GM20000 (cell line): Measurements from ENCODE around the gene TRAF5.

Experiments used
- DNase-seq: peaks from one replicate; pipeline ENCODE4 v3.0.0; 2012; ENCODE audit warnings: low spot score
- CTCF ChIP-seq: IDR thresholded peaks from 2 replicates; pipeline ENCODE4 v1.5.1; 2012; ENCODE audit warnings: mild to moderate bottlenecking, control low read depth; ENCODE audit errors: extremely low read depth, missing control alignments

The TRAF5 gene

GRCh38 chr1:211332830-211333229 lies 6.2 kb downstream of the TRAF5 start:
- TF ChIP-seq CTCF = no peak
- DNase-seq = no peak

GRCh38 chr1:211333906-211334305 lies 7.3 kb downstream of the TRAF5 start:
- no peak for TF ChIP-seq CTCF
- no peak for DNase-seq

GRCh38 chr1:211334986-211335385 lies 8.4 kb downstream of the TRAF5 start:
- no peak for TF ChIP-seq CTCF
- no peak for DNase-seq

- TF ChIP-seq CTCF = no peak
- peak; percentile 46 for DNase-seq
These were observed 9.0 kb downstream of the TRAF5 start for GRCh38 chr1:211335522-211336157.

DNA sequence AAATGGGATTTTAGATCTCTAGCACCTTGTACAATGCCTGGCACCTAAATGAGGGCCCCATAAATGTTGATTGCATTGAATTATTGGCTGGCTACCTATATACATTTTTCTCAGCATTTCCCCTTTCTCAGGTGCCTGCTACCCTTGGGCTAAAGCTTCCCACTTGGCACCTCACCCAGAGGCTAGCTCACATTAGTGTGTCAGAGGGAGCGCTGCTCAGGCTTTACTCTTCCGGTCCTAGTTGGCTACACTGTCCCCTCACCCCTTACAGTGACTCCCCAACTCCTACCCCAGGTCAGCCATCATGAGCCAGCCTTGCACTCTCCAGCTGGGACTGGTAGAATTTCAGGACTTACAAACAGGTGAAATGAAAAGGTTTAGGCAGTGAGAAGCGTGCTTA lies 9.5 kb downstream of the TRAF5 start:
- no peak for TF ChIP-seq CTCF
- no peak for DNase-seq

- DNase-seq = no peak
- TF ChIP-seq CTCF = no peak
These were observed 10.1 kb downstream of the TRAF5 start for GRCh38 chr1:211336775-211337174.

DNA sequence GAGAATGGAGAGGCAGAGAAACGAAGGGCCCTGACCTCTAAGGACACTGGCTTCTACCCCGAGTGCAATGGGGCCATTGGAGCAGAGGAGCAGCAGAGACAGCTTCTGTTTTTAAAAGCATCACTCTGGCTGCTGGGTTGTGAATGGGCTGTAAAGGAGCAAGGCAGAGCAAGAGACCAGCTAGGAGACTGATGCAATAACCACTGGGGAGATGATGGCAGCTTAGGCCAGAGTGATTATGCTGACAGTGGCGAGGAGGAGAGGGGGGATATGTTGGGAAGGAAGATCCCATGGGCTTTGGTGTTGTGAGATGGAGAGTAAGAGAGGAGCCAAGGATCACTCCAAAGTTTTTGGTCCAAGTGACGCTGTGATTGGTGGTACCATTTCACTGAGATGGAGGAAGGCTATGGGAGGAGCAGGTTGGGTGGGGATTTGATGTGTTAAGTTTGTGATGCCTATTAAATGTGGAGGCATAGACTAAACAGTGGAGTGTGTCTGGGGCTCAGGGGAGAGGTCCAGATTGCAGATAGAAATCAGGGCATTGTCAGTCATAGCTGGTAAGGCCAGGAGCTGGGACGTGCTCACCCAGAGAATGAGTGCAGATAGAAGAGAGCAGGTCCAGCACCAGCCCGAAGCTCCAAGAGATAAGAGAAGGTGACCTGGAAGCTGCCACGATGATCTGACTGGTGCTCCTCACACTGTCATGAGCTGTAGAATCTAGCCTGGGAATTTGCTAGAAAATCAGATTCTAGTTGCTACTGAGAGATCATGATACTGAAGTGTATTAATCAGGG lies 11.0 kb downstream of the TRAF5 start:
- DNase-seq = no peak
- TF ChIP-seq CTCF = no peak
